ENCODE measurements around the gene VSIG8.

- no peak for TF ChIP-seq CTCF (IDR thresholded peaks at IDR 0.05; ENCODE audit: low read depth, low read length)
- no peak for TF ChIP-seq EZH2phosphoT487 (IDR thresholded peaks at IDR 0.05; ENCODE audit: low read depth)
Observed at GRCh38 chr1:159857889-159858288, 4.6 kb downstream of the VSIG8 start.

Data from OCI-LY3 (cell line).